T-cell (primary cell): ENCODE measurements around the gene CFAP54. TPM values are rescaled to one million over a fixed set of nuclear protein-coding genes. Genes with fewer than 3 reads are reported as not detected.

Source experiments
- ATAC-seq, 4 experiments: fragments of 200-7000 bp in 3 of 4; fragments of 150-1000 bp in 1 of 4; cut with Tn5 transposase; replicated peaks in 1 of 4; 1 replicate in 3 of 4; 2 replicates in 1 of 4; pipeline ENCODE4 v1.10.0; 2021; ENCODE audit warnings: moderate library complexity in 3 of 4, mild to moderate bottlenecking in 2 of 4, moderate number of reproducible peaks in 1 of 4
- CTCF ChIA-PET, 2 donors: fragments of 300-600 bp; sonication (Branson Sonifier 250); formaldehyde crosslinking; loops; one replicate each; lab custom pipeline; 2022; ENCODE audit warnings: antibody characterized with exemption in 2 of 2; lab: Charles Lee
- POLR2A ChIA-PET, 2 donors: fragments of 300-600 bp; sonication (Branson Sonifier 250); formaldehyde crosslinking; loops; one replicate each; lab custom pipeline; 2022; ENCODE audit warnings: antibody characterized with exemption in 2 of 2; lab: Charles Lee
- DNase-seq, 35 experiments: peaks; one replicate each; pipeline versions ENCODE4 v3.0.0 to v3.0.0-alpha.2; 2013 to 2023
- H3K27ac ChIP-seq: one replicate; pipeline ENCODE4 v1.5.1; 2013; ENCODE audit warnings: low read length
- H3K27me3 ChIP-seq, 2 experiments: replicated peaks in 1 of 2; 1 replicate in 1 of 2; 2 replicates in 1 of 2; pipeline versions ENCODE4 v1.6.1 to v1.7.0; 2013; ENCODE audit warnings: low read length in 1 of 2, mixed read lengths in 1 of 2; ENCODE audit not compliant: control insufficient read depth in 2 of 2, insufficient read depth in 2 of 2; ENCODE audit errors: extremely low read depth in 1 of 2
- H3K36me3 ChIP-seq, 2 donors: 1 replicate in 1 of 2; 2 replicates in 1 of 2; pipeline versions ENCODE4 v1.6.1 to v1.7.0; 2013; ENCODE audit warnings: low read length in 1 of 2; ENCODE audit not compliant: control insufficient read depth in 2 of 2, insufficient read depth in 1 of 2; ENCODE audit errors: extremely low read depth in 1 of 2
- H3K4me1 ChIP-seq, 2 experiments: 1 replicate in 1 of 2; 2 replicates in 1 of 2; pipeline versions ENCODE4 v1.6.1 to v1.7.0; 2013; ENCODE audit warnings: low read length in 2 of 2, mixed read lengths in 1 of 2; ENCODE audit not compliant: insufficient read depth in 2 of 2, control insufficient read depth in 1 of 2; ENCODE audit errors: extremely low read depth in 1 of 2
- H3K4me3 ChIP-seq, 2 donors: 1 replicate in 1 of 2; 2 replicates in 1 of 2; pipeline versions ENCODE4 v1.5.1 to v1.7.0; 2013; ENCODE audit warnings: mild to moderate bottlenecking in 2 of 2, low read length in 1 of 2, moderate library complexity in 1 of 2; ENCODE audit not compliant: control insufficient read depth in 1 of 2; ENCODE audit errors: extremely low read depth in 1 of 2
- H3K9me3 ChIP-seq: 2 replicates; pipeline ENCODE4 v1.7.0; 2013
- H3K27ac Mint-ChIP-seq, 2 donors: one replicate each; pipeline ENCODE4 v1.8.0; 2020 to 2021; ENCODE audit warnings: mild to moderate bottlenecking in 2 of 2, mixed read lengths in 2 of 2
- H3K27me3 Mint-ChIP-seq, 2 donors: one replicate each; pipeline ENCODE4 v1.8.0; 2021 to 2022; ENCODE audit warnings: mixed read lengths in 2 of 2
- H3K36me3 Mint-ChIP-seq: one replicate; pipeline ENCODE4 v1.8.0; 2021; ENCODE audit warnings: mixed read lengths
- H3K4me1 Mint-ChIP-seq, 3 donors: one replicate each; pipeline ENCODE4 v1.8.0; 2020 to 2022; ENCODE audit warnings: mixed read lengths in 3 of 3, mild to moderate bottlenecking in 1 of 3
- H3K4me3 Mint-ChIP-seq, 3 donors: one replicate each; pipeline ENCODE4 v1.8.0; 2020 to 2022; ENCODE audit warnings: mild to moderate bottlenecking in 3 of 3, mixed read lengths in 3 of 3, moderate library complexity in 3 of 3
- H3K9me3 Mint-ChIP-seq, 3 donors: one replicate each; pipeline ENCODE4 v1.8.0; 2020 to 2022; ENCODE audit warnings: mixed read lengths in 3 of 3
- WGBS: methylation state at CpG from one replicate; pipeline ENCODE4 v1.1.5; 2013; ENCODE audit warnings: missing lambda C conversion rate; ENCODE audit not compliant: insufficient coverage; 5-methylcytosine and 5-hydroxymethylcytosine counted together
- total RNA-seq, 35 experiments: library from RNA in 6 of 35; stranded (reverse) in 6 of 35; fragments of 120-200 nt in 1 of 35; gene quantifications; one replicate each; pipeline versions ENCODE4 v1.2.1 to v1.2.4 and lab custom pipeline; 2013 to 2026

The CFAP54 gene
- total RNA-seq, 5 donors from 2014 or later (not counting 1 experiment from before 2014, with no cell fraction given), result 0.47 to 0.95 (median 0.90) TPM

GRCh38 chr12:96776908-96777307 is 287.5 kb downstream of the CFAP54 start:
- ChIA-PET POLR2A (no interaction called here), CTCF (no interaction called here)
- Mint-ChIP-seq H3K27me3 (peaks cover 0 to 6% of the 10 kb centered on the region in 2 donors), H3K4me1 (no peaks in the 10 kb centered on the region), H3K4me3 (no peak overlapping the region), H3K27ac (no peak overlapping the region), H3K9me3 (peaks cover 0 to 6% (median 0%) of the 10 kb centered on the region in 3 donors), H3K36me3 (no peaks in the 10 kb centered on the region)
- 100% methylated on average over 1 of the region's 2 CpGs for WGBS
- DNase-seq (no peak), ATAC-seq (no peak)
- H3K4me3 ChIP-seq, result no peak overlapping the region
- H3K36me3 ChIP-seq, result no peaks in the 10 kb centered on the region
- H3K4me1 ChIP-seq, result no peaks in the 10 kb centered on the region
- no peak overlapping the region for H3K27ac ChIP-seq
- H3K27me3 ChIP-seq, result no peaks in the 10 kb centered on the region
- no peaks in the 10 kb centered on the region for H3K9me3 ChIP-seq

- no peaks in the 10 kb centered on the region for H3K9me3 Mint-ChIP-seq
- H3K27me3 Mint-ChIP-seq, result peaks cover 0 to 6% of the 10 kb centered on the region in 2 donors
- Histone ChIP-seq H3K4me1 (no peaks in the 10 kb centered on the region), H3K9me3 (no peaks in the 10 kb centered on the region), H3K27me3 (no peaks in the 10 kb centered on the region), H3K36me3 (no peaks in the 10 kb centered on the region), H3K4me3 (no peak overlapping the region), H3K27ac (no peak overlapping the region)
- CTCF ChIA-PET, result no interaction called here
- no peak overlapping the region for H3K27ac Mint-ChIP-seq
- no CpG with 5 or more reads among the region's 2 CpGs for WGBS
- POLR2A ChIA-PET, result no interaction called here
- H3K4me1 Mint-ChIP-seq, result no peaks in the 10 kb centered on the region
- H3K36me3 Mint-ChIP-seq, result no peaks in the 10 kb centered on the region
- H3K4me3 Mint-ChIP-seq, result no peak overlapping the region
- no peak for ATAC-seq
- no peak for DNase-seq
Observed at GRCh38 chr12:96780330-96780729, 291.0 kb downstream of the CFAP54 start.

GRCh38 chr12:96786791-96787190 is 297.4 kb downstream of the CFAP54 start:
- Histone ChIP-seq H3K27me3 (no peaks in the 10 kb centered on the region), H3K9me3 (no peaks in the 10 kb centered on the region), H3K4me3 (no peak overlapping the region), H3K27ac (no peak overlapping the region), H3K36me3 (no peaks in the 10 kb centered on the region), H3K4me1 (no peaks in the 10 kb centered on the region)
- H3K4me3 Mint-ChIP-seq, result no peak overlapping the region
- DNase-seq, result no peak
- ChIA-PET POLR2A (no interaction called here), CTCF (no interaction called here)
- ATAC-seq, result no peak
- WGBS, result no CpG with 5 or more reads among the region's 2 CpGs
- H3K9me3 Mint-ChIP-seq, result no peaks in the 10 kb centered on the region
- H3K27me3 Mint-ChIP-seq, result peaks cover 0 to 12% of the 10 kb centered on the region in 2 donors
- no peaks in the 10 kb centered on the region for H3K4me1 Mint-ChIP-seq
- H3K36me3 Mint-ChIP-seq, result no peaks in the 10 kb centered on the region
- no peak overlapping the region for H3K27ac Mint-ChIP-seq

- Histone ChIP-seq H3K9me3 (no peaks in the 10 kb centered on the region), H3K4me3 (no peak overlapping the region), H3K4me1 (no peaks in the 10 kb centered on the region), H3K27ac (no peak overlapping the region), H3K36me3 (no peaks in the 10 kb centered on the region), H3K27me3 (peaks cover 0 to 9% of the 10 kb centered on the region in 2 experiments)
- Mint-ChIP-seq H3K27ac (no peak overlapping the region), H3K36me3 (no peaks in the 10 kb centered on the region), H3K4me3 (no peak overlapping the region), H3K9me3 (peaks cover 5 to 22% (median 14%) of the 10 kb centered on the region in 3 donors), H3K4me1 (no peaks in the 10 kb centered on the region), H3K27me3 (peaks cover 11 to 17% of the 10 kb centered on the region in 2 donors)
- ATAC-seq (no peak), DNase-seq (no peak)
- POLR2A ChIA-PET, result no interaction called here
- CTCF ChIA-PET, result no interaction called here
Observed at GRCh38 chr12:96803969-96804368, 314.6 kb downstream of the CFAP54 start.

- ChIA-PET POLR2A (no interaction called here), CTCF (no interaction called here)
- 100% methylated on average over 1 of the region's 4 CpGs for WGBS
- H3K36me3 ChIP-seq, result no peaks in the 10 kb centered on the region
- H3K27ac ChIP-seq, result no peak overlapping the region
- Mint-ChIP-seq H3K27ac (no peak overlapping the region), H3K4me3 (no peak overlapping the region), H3K4me1 (no peaks in the 10 kb centered on the region), H3K27me3 (peaks cover 1 to 4% of the 10 kb centered on the region in 2 donors), H3K36me3 (no peaks in the 10 kb centered on the region), H3K9me3 (peaks cover 5 to 22% (median 14%) of the 10 kb centered on the region in 3 donors)
- DNase-seq, result no peak
- no peaks in the 10 kb centered on the region for H3K4me1 ChIP-seq
- no peak overlapping the region for H3K4me3 ChIP-seq
- no peaks in the 10 kb centered on the region for H3K9me3 ChIP-seq
- H3K27me3 ChIP-seq, result peaks cover 0 to 9% of the 10 kb centered on the region in 2 experiments
- ATAC-seq, result no peak
Observed at GRCh38 chr12:96806272-96806671, 316.9 kb downstream of the CFAP54 start.

- ATAC-seq (no peak), DNase-seq (no peak)
- WGBS, result no CpG with 5 or more reads among the region's 1 CpG
- Mint-ChIP-seq H3K4me1 (no peaks in the 10 kb centered on the region), H3K4me3 (no peak overlapping the region), H3K27me3 (peaks cover 1 to 4% of the 10 kb centered on the region in 2 donors), H3K36me3 (no peaks in the 10 kb centered on the region), H3K27ac (no peak overlapping the region), H3K9me3 (peaks cover 5 to 22% (median 14%) of the 10 kb centered on the region in 3 donors)
- no peak overlapping the region for H3K4me3 ChIP-seq
- H3K27me3 ChIP-seq, result no peaks in the 10 kb centered on the region
- H3K4me1 ChIP-seq, result no peaks in the 10 kb centered on the region
- H3K27ac ChIP-seq, result no peak overlapping the region
- no peaks in the 10 kb centered on the region for H3K36me3 ChIP-seq
- H3K9me3 ChIP-seq, result no peaks in the 10 kb centered on the region
- CTCF ChIA-PET, result no interaction called here
- POLR2A ChIA-PET, result no interaction called here
Observed at GRCh38 chr12:96807741-96808140, 318.4 kb downstream of the CFAP54 start.

- H3K27me3 ChIP-seq, result peaks cover 0 to 1% of the 10 kb centered on the region in 2 experiments
- no peak for ATAC-seq
- CTCF ChIA-PET, result no interaction called here
- H3K9me3 ChIP-seq, result no peaks in the 10 kb centered on the region
- 100% methylated on average over 1 of the region's 3 CpGs for WGBS
- no peak for DNase-seq
- H3K27ac Mint-ChIP-seq, result no peak overlapping the region
- no peaks in the 10 kb centered on the region for H3K4me1 ChIP-seq
- peaks cover 5 to 18% (median 12%) of the 10 kb centered on the region in 3 donors for H3K9me3 Mint-ChIP-seq
- H3K4me1 Mint-ChIP-seq, result no peaks in the 10 kb centered on the region
- no peaks in the 10 kb centered on the region for H3K36me3 Mint-ChIP-seq
- no peaks in the 10 kb centered on the region for H3K36me3 ChIP-seq
- no peak overlapping the region for H3K4me3 Mint-ChIP-seq
- H3K27ac ChIP-seq, result no peak overlapping the region
- H3K27me3 Mint-ChIP-seq, result peaks cover 1 to 4% of the 10 kb centered on the region in 2 donors
- POLR2A ChIA-PET, result no interaction called here
- no peak overlapping the region for H3K4me3 ChIP-seq
Observed at GRCh38 chr12:96808587-96808986, 319.2 kb downstream of the CFAP54 start.
